AG04450 (cell line): Measurements from ENCODE around the gene SASS6. TPM values are rescaled to one million over a fixed set of nuclear protein-coding genes. Genes with fewer than 3 reads are reported as not detected.

ENCODE experiments used
- CTCF ChIA-PET: fragments of 300-600, 350-600 bp; formaldehyde crosslinking; extraction: SDS; loops from one replicate; lab custom pipeline; 2022; ENCODE audit warnings: antibody characterized with exemption, inconsistent platforms; lab: Charles Lee
- POLR2A ChIA-PET: fragments of 350-600 bp; formaldehyde crosslinking; extraction: SDS; loops from one replicate; lab custom pipeline; 2021; ENCODE audit warnings: antibody characterized with exemption, inconsistent platforms; lab: Yijun Ruan, JAX
- DNase-seq: peaks from one replicate; pipeline ENCODE4 v3.0.0-alpha.2; 2011; ENCODE audit warnings: low read depth, low spot score
- H3K27ac ChIP-seq: one replicate; pipeline ENCODE4 v1.5.1; 2012; ENCODE audit warnings: low read depth, low read length, control low read depth
- H3K27me3 ChIP-seq: one replicate; pipeline ENCODE4 v1.6.0; 2012; ENCODE audit warnings: low read length; ENCODE audit not compliant: control insufficient read depth, insufficient read depth
- H3K4me3 ChIP-seq: 2 replicates; pipeline ENCODE4 v1.5.1; 2011; ENCODE audit warnings: mild to moderate bottlenecking, low read depth, low read length, control low read depth
- H3K9me3 ChIP-seq: 2 replicates; pipeline ENCODE4 v1.5.1; 2012; ENCODE audit warnings: low read length; ENCODE audit not compliant: control insufficient read depth, insufficient read depth
- CTCF ChIP-seq: IDR thresholded peaks from 2 replicates; pipeline ENCODE4 v1.5.1; 2011; ENCODE audit warnings: low read depth, low read length, control low read depth, inconsistent platforms
- polyA plus RNA-seq: library from polyadenylated mRNA; depleted of rRNA; stranded (reverse); fragments of >200 nt; gene quantifications from 2 replicates; pipeline ENCODE4 v1.2.3, GENCODE V29; 2011

SASS6 gene
- polyA plus RNA-seq, 1 experiment: 1.0 TPM

- no peak overlapping the region for H3K27ac ChIP-seq
- H3K27me3 ChIP-seq: no peaks in the 10 kb centered on the region
- no peak for TF ChIP-seq CTCF
- H3K9me3 ChIP-seq: no peaks in the 10 kb centered on the region
- H3K4me3 ChIP-seq: no peak overlapping the region
- ChIA-PET CTCF (no interaction called here), POLR2A (no interaction called here)
- DNase-seq: no peak
These were observed 59.2 kb downstream of the SASS6 start for GRCh38 chr1:100073531-100073930.

- H3K27ac ChIP-seq: no peak overlapping the region
- DNase-seq: no peak
- CTCF ChIA-PET: no interaction called here
- no peak for TF ChIP-seq CTCF
- H3K9me3 ChIP-seq: no peaks in the 10 kb centered on the region
- POLR2A ChIA-PET: no interaction called here
- H3K4me3 ChIP-seq: no peak overlapping the region
- no peaks in the 10 kb centered on the region for H3K27me3 ChIP-seq
These were observed 62.4 kb downstream of the SASS6 start for GRCh38 chr1:100070201-100070939.

GRCh38 chr1:100065969-100066227 is 66.8 kb downstream of the SASS6 start:
- TF ChIP-seq CTCF: no peak
- H3K4me3 ChIP-seq: no peak overlapping the region
- no peak for DNase-seq
- no peaks in the 10 kb centered on the region for H3K27me3 ChIP-seq
- POLR2A ChIA-PET: interaction anchor here (0.6 kb wide), 1 partner anchor 88 kb away, joined by 4 read pairs; no protein-coding TSS in a partner anchor
- no peak overlapping the region for H3K27ac ChIP-seq
- CTCF ChIA-PET: interaction anchor here (0.9 kb wide), 1 partner anchor 9 kb away, joined by 3 read pairs; no protein-coding TSS in a partner anchor
- H3K9me3 ChIP-seq: no peaks in the 10 kb centered on the region

GRCh38 chr1:100065183-100065968 is 67.4 kb downstream of the SASS6 start:
- Histone ChIP-seq H3K27me3 (no peaks in the 10 kb centered on the region), H3K27ac (no peak overlapping the region), H3K4me3 (no peak overlapping the region), H3K9me3 (no peaks in the 10 kb centered on the region)
- POLR2A ChIA-PET: no interaction called here
- no peak for DNase-seq
- CTCF ChIA-PET: no interaction called here
- no peak for TF ChIP-seq CTCF

- H3K27me3 ChIP-seq: no peaks in the 10 kb centered on the region
- no peaks in the 10 kb centered on the region for H3K9me3 ChIP-seq
- H3K27ac ChIP-seq: no peak overlapping the region
- DNase-seq: no peak
- CTCF ChIA-PET: no interaction called here
- POLR2A ChIA-PET: no interaction called here
- no peak overlapping the region for H3K4me3 ChIP-seq
- TF ChIP-seq CTCF: no peak
These were observed 71.0 kb downstream of the SASS6 start for GRCh38 chr1:100061681-100062080.
